ENCODE results near the gene UQCR11.

Gene UQCR11

DNA sequence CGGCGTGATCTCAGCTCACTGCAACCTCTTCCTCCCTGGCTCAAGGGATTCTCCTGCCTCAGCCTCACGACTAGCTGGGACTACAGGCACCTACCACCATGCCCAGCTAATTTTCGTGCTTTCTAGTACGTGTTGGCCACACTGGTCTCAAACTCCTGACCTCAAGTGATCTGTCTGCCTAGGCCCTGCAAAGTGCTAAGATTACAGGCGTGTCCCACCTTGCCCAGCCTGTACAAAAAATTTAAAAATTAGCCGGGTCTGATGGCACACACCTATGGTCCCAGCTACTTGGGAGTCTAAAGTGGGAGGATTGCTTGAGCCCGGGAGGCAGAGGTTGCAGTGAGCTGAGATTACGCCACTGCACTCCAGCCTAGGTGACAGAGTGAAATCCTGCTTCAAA is 32.5 kb downstream of the UQCR11 start:
- in situ Hi-C loops (cut with MboI; ENCODE audit: low sequenced_read_pairs), result no loop called here

DNA sequence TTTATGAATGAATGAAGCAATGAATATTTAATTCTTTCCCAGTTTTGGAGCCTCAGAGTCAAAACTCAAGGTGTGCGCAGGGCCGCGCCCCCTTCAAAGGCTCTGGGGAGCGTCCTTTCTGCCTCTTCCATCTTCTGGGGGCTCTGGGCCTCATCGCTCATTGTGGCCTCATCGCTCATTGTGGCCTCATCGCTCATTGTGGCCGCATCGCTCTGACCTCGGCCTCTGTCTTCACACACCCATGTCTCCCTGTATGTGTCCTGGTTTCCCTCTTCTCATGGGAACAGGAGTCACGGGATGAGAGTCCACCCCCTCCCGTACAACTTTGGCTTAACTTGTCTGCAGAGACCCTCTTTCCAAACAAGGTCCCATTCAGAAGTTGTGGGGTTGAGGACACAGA is 33.9 kb downstream of the UQCR11 start:
- in situ Hi-C loops (cut with MboI; ENCODE audit: low sequenced_read_pairs), result no loop called here

DNA sequence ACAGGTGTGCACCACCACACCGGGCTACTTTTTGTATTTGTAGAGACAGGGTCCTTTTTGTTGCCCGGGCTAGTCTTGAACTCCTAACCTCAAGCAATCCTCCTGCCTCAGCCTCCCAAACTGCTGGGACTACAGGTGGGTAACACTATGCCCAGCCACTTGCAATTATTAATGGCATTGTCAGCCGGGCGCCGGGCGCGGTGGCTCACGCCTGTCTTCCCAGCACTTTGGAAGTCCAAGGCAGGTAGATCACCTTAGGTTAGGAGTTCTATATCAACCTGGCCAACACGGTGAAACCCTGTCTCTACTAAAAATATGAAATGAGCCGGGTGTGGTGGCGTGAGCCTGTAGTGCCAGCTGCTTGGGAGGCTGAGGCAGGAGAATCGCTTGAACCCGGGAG is 34.4 kb downstream of the UQCR11 start:
- in situ Hi-C loops (cut with MboI; ENCODE audit: low sequenced_read_pairs), result no loop called here

DNA sequence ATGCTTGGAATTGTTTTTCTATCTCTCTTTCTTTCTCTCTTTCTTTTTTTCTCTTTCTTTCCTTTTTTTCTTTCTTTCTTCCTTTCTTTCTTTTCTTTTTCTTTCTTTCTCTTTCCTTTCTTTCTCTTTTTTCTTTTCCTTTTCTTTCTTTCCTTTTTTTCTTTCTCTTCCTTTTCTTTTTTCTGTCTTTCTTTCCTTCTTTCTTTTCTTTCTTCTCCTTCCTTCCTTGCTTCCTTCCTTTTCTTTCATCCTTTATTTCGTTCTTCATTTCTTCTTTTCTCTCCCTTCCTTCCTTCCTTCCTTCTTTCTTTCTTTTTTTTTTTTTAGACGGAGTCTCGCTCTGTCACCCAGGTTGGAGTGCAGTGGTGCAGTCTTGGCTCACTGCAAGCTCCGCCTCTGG is 35.3 kb downstream of the UQCR11 start:
- in situ Hi-C loops (cut with MboI; ENCODE audit: low sequenced_read_pairs), result no loop called here

- in situ Hi-C loops (cut with MboI; ENCODE audit: low sequenced_read_pairs), result no loop called here
These were observed 36.8 kb downstream of the UQCR11 start, which contains the start of gene MEX3D for GRCh38 chr19:1568320-1569019. TSS of gene MEX3D (minus strand) at chr19:1568325. CDS start at chr19:1568058, 267 bp downstream.

DNA sequence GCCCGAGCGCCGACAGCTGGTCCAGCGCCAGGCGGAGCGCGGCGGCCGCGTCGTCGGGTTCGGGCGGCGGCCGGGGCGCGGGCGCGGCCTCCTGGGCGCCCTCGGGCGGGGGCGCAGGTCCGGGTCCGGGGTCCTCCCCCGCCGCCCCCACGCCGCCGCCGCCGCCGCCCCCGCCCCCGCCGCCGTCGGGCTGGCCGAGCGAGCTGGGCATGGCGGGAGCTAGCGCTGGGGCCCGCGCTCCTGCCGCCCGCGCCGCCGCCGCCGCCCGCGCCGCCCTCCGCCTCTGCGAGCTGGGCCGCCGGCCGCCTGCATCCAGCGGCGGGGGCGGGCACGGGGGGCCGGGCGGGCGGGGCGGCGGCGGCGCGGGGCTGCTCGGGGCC is 37.4 kb downstream of the UQCR11 start:
- in situ Hi-C loops (cut with MboI; ENCODE audit: low sequenced_read_pairs), result no loop called here

DNA sequence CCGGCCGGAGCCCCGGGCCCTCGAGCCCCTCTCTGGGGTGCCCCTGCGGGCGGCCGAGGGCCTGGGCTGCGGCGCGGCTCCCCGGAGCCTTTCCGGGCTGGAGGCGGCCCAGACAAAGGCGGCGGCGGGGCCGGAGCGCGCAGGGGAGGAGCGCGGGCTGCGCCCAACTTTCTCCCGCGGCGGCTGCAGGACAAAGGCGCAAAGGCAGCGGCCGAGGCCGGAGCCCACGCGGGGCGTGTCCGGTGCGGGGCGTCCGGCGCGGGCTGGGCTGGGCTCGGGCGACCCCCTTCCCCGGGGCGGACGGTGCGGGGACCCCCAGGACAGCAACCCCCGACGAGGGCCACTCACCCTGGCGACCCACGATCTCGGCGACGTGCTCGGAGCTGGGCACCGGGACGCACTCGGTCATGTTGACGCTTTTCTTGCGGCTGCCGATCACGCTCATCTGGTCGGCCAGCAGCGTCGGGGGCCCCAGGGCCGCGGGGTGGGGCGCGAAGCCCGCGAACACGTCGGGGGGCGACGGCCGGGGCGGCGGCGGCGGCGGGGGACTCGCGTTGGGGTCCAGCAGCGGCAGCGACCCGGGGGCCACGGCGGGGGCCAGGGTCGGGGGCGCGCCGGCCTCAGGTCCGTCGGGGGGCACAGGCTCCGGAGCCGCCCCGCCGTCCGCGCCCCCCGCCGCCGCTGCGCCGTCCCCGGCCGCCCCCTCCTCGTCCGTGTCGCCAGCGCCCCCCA is 38.0 kb downstream of the UQCR11 start:
- in situ Hi-C loops (cut with MboI; ENCODE audit: low sequenced_read_pairs), result no loop called here

DNA sequence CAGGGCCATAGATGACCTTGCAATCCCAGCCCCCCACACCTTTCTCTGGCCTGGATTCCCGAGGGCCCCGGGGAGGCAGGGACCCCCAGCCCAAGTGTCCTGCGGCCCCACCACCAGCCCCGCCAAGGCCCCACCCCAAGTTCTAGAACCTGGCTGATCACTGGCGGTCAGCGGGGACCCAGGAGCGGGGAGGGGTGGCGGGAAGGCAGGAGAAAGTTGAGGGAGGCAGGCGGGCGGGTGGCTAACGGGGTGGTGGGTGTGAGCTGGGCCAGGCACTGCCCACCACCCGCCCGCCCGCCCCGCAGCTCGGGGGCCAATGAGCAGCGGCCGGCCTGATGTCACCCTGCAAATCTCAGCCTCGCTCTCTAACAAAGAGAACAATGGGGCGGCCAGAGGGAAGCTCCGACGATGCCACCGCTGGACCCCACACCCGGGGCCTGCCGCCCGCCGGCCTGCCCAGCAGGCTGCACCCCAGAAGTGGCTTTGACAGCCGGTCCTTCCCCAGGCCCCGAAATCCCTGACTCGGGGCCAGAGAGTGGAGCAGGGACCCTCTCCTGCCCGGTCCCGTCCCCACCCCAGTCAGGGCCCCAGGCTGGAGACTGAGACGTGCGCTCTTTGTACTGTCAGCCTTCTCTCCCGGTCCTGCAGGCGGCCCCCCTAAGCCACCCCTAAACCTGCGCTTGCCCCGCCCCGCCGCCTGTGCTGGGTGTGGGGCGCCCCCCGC is 38.7 kb downstream of the UQCR11 start:
- in situ Hi-C loops (cut with MboI; ENCODE audit: low sequenced_read_pairs), result no loop called here

- in situ Hi-C loops (cut with MboI; ENCODE audit: low sequenced_read_pairs), result no loop called here
These were observed 42.0 kb downstream of the UQCR11 start for GRCh38 chr19:1563251-1563650.

- in situ Hi-C loops (cut with MboI; ENCODE audit: low sequenced_read_pairs), result no loop called here
These were observed 43.9 kb downstream of the UQCR11 start for GRCh38 chr19:1561236-1561842.

- in situ Hi-C loops (cut with MboI; ENCODE audit: low sequenced_read_pairs), result no loop called here
These were observed 44.9 kb downstream of the UQCR11 start for GRCh38 chr19:1560286-1560882.

GRCh38 chr19:1558552-1558951 is 46.7 kb downstream of the UQCR11 start:
- in situ Hi-C loops (cut with MboI; ENCODE audit: low sequenced_read_pairs), result no loop called here

- in situ Hi-C loops (cut with MboI; ENCODE audit: low sequenced_read_pairs), result no loop called here
These were observed 48.7 kb downstream of the UQCR11 start for GRCh38 chr19:1556390-1557070.

DNA sequence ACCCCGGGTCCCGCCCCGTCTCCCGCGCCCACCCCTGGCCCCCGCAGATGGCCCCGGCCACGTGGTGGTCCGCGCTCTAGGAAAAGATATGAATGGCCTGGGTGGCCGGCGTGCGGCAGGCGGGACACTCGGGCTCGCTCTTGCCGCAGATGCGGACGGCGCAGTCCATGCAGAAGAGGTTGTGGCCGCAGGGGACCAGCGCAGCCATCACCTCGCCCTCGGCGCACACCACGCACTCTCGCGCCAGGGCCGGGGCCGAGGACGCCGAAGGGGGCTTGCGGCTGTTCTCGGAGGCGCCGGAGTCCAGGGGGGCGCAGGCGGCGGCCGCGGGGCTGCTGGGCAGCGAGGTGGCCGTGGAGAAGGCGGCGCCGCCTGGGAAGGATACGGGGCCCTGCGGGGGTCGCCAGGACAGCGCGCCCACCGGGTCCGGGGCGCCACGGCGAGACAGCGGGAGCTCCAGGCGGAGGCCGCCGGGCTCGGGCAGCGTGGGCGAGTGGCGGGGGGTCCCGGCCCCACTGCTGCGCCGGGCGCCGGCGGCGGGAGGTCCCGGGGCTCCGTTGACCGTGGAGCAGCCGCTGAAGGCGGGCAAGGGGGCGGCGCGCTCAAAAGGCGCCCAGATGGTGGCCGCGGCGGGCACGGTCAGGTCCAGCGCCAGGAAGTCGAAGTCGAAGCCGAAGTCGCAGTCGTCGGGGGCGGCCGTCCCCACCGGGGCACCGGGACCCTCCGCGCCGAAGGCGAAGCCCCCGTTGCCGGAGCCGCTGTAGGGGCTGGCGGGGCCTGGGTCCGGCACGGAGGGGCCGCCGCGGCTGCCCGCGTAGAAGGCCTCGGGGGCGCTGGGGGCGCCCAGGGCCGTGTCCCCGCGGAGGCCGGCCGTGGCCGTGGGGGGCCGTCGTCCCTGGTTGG is 49.5 kb downstream of the UQCR11 start:
- in situ Hi-C loops (cut with MboI; ENCODE audit: low sequenced_read_pairs), result no loop called here

GRCh38 chr19:1554968-1555367 is 50.3 kb downstream of the UQCR11 start:
- in situ Hi-C loops (cut with MboI; ENCODE audit: low sequenced_read_pairs), result no loop called here

GRCh38 chr19:1553415-1553814 is 51.8 kb downstream of the UQCR11 start:
- in situ Hi-C loops (cut with MboI; ENCODE audit: low sequenced_read_pairs), result no loop called here

GRCh38 chr19:1551068-1552040 is 53.9 kb downstream of the UQCR11 start:
- in situ Hi-C loops (cut with MboI; ENCODE audit: low sequenced_read_pairs), result no loop called here

DNA sequence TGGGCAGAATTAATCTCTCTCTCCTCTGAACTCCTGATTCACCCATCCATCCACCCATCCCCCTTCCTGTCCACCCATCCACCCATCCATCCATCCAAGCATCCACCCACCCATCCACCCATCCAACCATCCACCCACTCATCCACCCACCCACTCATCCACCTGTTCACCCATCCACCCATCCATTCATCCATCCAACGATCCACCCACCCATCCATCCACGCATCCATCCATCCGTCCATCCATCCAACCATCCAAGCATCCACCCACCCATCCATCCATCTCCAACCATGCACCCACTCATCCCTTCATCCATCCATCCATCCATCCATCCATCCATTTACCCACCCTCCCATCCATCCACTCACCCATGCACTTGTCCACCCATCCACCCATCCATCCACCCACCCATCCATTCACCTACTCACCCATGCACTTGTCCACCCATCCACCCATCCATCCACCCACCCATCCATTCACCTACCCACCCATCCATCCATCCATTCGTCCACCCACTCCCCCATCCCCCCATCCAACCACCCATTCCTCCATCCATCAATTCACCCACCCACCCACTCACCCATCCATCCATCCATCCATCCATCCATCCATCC is 55.8 kb downstream of the UQCR11 start:
- in situ Hi-C loops (cut with MboI; ENCODE audit: low sequenced_read_pairs), result loop anchor here (10.0 kb wide), 2 partner anchors 125 to 265 kb away; partner anchors contain the start of gene ATP8B3

Measured in HL-60/S4 (cell line).